ENCODE data around the gene RERE.

The RERE gene

DNA sequence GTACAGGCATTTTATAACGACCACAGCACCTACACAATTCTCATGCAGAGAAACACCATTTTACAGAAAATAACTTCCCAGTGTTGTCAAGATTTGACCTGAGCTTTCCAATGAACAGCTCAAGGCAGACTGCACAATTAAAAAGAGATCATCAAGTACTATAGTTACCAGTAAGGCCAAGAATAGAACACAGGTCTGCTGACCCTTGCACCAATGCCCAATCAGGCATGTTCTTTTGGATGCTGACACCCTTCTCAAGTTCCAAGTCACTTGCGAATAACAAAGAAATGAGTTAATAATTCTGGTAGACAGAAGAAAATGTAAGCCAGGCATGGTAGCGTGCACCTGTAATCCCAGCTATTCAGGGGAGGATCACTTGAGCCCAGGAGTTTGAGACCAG, 397.6 kb downstream of the RERE start:
- DNase-seq = no peak

DNA sequence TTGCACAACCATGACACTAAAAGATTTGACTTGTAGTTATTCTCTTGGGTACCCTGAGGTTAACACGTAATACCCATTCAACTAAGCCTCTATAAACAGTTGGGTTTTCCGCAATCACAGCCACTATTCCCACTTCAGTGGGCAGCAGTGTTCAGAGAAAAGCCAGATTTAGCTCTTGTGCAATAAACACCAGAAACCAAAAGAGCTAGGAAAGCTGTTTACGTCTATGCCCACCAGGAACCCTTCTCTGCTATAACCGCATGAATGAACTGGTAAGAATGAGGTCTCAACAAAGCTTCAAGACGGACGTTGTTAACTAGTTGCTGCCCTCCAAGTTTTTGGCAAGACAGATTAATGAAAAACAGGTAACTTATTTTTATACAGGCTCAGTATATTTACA, 398.3 kb downstream of the RERE start:
- DNase-seq = peak in 2 of 4 experiments; percentile 17 to 19

DNA sequence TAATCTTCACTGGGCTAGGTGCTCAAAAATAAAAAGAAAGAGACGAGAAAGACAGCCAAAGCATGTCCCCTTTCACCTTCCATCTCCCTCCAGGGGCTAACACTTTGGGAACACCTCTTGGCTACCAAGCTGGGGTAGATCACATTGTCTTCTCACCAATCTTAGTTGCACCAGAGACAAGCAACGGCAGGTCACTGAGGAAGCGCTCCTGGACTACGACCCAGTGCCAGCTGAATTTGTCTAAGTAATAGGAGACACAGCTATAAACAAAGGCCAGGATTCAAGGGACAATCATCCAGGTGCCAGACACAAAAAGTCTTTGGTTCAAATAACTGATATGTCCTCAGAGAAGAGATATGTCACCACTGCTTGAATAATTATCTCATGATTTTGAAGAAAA, 399.1 kb downstream of the RERE start:
- DNase-seq = no peak

DNA sequence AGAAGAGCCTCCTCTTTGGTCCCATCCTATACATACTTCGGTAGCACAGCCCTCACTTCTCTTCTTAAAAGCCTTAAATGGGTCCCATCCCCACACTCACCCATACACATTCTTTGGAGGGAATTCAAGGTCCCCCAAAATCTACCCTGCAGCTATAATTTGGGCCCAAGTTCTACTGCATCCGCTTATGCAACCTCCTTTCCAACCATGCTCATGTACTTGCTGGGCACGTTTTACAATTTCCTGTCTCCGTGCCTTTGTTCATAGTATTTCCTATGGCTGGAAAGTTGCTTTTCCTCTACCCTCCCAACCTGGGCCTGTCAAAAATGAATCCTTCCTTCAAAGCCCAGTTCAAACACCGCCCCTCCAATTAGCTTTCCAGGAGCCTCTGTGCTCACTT, 399.8 kb downstream of the RERE start:
- DNase-seq = no peak

DNA sequence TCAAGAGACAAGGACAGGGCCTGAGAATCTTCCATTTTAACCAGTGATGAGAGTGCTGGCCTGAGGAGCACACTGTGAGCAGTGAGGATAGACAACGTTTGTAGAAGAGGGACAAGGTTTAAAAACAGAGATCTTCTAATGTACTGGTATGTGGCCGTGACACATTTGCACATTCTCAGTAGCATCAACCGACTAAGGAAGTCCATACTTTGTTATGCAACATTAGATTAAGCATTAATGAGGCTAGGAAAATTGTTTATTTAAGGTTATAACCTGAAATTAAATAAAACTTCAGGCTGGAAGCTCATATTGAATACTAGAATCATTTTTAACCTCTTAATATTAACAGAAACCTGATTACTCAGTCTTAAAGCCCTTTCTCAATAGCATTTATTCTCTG, 400.6 kb downstream of the RERE start:
- no peak for DNase-seq

DNA sequence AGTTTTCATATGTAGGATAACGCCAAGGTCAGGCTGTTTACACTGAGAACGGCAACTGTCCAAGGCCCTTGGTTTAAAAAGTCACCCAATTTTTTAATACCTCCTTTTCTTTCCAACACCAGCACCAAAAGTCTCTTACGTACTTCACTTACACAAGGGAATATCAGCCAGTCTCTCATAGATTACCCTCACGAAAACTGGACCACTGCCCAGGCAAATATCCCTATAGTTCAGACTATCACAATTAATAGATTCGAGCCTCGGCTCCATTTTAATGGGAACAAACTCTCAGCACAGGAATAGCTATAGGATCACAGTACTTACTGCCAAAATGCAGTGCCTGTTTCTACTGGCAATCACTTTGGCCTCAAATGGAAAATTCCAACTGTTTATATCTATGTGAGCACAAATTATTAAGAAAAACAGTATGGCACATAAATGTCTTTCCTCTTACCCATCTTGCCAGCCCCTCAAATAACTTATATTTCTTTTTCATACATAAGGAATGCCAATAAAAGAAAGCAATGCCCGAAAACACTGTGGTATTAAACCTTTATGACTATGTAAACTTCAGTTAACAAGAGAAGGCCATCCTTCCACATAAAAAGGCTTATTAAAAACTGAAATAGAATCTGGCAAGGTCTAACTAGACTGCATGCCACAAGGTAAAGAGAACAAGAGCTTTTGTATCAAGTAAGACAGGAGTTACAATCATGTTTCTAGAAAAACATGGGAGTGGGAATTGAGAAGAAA, 401.7 kb downstream of the RERE start:
- no peak for DNase-seq

DNA sequence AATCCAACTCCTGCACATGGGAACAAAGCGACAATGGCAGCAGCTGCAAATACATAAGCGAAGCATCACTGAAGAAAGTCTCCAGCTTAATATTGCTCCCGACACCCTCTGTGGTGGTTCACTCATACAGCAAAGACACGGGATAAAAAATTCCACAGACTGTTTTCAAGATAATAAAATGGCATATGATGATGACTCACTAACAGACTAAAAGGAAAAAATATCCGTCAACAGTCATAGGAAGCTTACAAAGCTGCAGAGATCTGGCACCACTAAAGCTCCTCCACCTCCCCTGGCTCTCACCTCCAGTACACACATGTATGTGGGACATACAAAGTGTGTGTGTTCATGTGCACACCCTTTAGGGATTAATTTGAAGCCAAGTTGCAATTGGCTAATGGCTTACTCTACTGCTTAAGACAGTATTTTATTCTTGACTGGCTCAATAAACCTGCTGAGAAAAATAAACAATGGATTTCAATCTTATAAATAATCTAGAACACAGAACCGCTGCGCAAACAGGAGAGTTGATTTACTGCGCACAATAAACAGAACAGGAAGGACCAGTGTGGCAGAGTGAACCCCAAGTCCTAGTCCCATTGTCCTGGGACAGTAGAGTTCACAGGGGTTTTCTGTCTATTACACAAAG, 405.1 kb downstream of the RERE start:
- no peak for DNase-seq

DNA sequence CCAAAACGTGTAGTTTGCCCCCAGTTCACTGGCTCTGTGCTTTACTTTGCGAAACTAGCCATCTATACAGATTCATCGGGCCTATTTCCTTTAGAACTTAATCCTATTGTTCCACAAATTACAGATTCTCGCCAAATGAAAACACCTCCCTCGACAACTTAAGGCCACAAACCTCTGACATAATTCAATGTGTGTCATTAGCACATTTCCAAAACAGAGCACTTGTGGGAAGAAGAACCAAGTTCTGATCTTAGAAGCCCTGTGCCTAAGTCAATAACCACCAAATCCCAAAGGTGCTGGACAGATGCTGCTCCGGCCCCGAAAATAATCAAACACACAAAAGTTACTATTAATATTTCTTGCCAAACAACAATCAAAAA, 405.6 kb downstream of the RERE start:
- DNase-seq = no peak

DNA sequence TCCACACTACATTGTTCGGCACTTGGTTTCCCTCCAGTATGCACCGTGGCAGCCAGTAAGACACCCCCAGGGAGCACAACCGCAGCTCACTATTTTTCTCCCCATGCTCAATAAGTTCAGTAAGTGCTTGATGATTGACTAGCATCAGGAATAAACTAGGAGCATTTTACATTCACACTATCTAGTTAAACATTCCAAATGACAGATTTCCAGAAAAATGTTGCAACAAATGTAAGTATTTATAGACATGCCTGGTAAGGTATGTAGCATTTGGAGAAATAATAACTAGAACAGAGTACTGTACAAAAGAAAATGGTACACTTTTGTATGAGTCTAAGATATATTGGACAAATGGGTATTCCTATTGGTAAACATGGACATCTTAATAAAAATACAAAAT, 406.6 kb downstream of the RERE start:
- DNase-seq = no peak

DNA sequence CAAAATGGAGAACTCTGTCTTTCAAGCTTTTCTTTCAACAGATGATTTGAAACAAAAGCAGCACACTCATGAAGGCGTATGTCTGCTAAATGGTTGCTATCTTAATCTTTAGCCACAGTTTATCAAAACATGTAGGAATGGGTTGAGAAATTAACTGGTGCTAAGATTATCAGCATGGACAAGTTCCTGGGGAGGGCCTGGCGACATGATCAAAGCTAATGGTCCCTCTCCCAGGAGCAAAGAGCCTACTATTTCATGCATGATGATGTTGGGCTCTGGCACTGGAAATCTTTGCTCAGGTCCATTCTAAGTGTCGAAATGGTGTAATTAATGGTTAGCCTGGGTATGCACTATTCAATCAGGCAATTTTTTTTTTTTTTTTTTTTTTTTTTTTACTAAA, 407.8 kb downstream of the RERE start:
- DNase-seq = no peak

DNA sequence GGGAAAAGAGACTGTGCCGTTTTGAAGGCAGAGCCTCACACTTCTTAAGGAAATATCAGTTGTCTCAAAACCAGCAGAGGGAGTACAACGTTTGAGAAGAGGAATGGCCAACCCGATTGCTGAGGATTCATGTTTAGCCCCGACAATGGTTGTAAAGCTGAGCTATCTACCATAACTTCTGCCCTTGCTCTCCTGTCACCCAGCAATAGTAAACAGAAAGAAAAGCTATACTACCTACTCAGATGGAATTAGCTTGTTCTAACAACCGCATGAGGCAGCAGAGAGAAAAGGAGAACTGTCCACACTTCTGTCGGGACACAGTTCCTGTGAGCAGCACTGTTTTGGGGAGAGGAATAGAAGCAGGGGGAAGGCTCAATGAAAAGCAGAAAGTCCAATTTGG, 408.3 kb downstream of the RERE start:
- DNase-seq = peak; percentile 55 to 73 (median 66)

DNA sequence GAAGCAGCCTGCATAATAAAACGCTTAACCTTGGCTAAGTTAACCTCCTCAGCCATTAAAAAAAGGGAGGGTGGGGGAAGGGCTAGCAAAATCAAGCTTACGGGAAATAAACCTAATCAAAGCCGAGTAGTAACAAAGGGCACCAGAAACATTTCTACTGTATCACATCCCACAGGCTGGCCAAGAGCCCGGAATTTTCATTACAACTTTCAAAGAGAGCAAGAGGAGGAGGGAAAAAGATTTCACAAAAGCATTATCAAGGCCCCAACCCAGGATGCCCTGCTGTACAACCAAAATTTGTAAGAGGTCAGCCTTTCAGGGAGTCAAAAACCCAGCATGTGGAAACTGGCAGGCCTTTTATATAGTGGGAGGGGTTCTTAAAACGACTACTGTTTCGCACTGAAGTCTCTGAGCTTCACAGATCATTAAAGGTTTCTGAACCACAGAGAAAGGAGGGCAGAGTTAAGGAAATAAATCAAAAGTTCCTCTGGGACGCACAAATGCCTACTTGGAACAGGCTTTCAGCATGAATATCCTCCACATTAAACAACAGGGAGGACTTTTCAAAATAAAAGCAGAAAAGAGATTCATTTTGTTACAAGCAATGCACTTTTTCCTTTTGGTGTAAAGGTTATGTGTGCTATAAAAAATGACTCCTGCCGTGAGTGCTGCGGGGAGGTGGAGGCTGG, 409.1 kb downstream of the RERE start:
- DNase-seq = no peak

DNA sequence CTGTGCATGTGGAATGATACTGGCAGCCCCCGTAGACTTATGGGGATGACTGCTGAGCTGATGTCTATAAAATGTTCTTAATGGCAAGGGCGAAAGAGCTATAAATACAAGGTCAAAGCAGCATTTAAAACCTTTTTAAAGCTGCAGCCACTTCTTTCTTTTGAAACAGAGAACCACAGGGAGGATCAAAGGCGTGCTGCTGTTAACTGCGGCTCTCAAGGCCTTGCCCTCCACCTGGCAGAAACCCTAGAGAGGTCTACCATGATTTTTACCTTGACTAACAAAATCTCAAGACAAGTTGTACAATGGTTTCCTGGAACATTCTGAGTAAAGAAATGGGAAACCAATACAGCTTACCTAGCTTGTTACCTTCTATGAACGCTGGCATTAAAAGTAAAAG, 409.8 kb downstream of the RERE start:
- DNase-seq = no peak

DNA sequence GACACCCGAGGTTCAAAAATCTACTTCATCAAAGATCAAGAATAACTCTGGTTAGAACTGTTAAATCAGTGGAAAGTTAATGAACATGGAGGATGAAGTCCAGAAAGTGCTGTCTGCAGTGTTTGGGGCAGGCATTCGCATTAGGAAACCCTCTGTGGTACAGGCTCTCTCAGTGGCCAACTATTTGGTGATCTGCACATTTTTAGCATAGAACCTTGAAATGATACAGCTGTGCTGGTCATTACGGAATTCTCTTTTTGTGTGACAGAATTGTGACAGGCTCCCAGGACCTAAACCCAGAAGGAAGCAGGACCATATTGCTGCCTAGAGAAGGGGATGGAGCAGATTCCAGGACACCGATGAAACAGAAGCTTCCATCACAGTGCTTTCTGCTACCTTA, 410.5 kb downstream of the RERE start:
- DNase-seq = no peak

DNA sequence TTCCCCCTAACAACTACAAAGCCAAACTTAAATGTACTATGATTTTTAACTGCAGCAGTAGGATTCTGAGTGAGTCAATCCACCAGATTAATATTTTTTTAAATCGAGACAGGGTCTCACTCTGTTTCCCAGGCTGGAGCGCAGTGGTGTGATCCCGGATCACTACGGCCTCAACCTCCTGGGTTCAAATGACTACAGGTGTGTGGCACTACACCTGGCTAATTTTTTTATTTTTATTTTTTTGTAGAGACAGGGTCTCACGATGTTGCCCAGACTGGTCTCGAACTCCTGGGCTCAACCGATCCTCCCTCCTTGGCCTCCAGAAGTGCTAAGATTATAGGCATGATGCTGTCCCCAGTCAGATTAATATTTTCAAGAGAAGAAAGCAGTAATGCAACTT, 411.4 kb downstream of the RERE start:
- no peak for DNase-seq

DNA sequence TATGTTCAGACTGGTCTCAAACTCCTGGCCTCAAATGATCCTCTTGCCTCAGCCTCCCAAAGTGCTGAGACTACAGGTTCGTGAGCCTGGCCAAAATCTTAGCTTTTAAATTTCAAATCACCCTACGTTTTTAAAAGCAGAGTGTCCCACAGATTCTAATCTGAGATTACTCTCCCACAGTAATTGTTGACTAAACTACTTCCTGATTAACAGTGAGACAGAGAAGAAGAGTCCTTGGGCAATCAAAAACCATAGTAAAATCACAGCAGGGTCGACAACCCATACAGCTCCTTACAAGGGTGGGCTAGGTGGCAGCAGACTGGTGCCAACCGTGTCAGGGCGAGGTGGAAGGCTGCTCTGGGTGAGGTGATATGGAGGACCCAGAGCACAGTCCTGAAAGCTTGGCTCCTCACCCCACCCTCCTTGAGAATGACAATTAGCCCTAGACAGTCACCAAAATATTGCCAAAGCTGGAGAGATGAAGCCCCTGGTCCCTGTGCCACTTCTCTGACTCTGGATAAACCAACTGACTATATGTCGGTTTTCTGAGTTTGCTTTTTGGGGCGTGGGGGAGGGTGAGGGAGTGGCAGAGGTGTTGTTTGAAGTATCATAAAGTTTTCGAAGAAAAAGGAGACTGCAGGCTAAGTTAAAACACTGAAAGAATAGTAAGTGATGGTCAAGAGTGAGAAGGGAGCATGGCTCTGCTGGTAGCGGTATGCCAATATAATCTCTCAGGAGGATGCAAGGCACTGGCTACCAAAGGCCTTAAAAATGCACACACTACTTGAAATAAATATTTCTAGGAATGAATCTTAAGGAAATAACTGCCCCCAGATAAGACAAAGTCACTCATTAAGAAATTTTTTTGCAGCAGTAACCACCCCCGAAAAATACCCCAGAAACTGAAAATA, 412.7 kb downstream of the RERE start:
- no peak for DNase-seq

DNA sequence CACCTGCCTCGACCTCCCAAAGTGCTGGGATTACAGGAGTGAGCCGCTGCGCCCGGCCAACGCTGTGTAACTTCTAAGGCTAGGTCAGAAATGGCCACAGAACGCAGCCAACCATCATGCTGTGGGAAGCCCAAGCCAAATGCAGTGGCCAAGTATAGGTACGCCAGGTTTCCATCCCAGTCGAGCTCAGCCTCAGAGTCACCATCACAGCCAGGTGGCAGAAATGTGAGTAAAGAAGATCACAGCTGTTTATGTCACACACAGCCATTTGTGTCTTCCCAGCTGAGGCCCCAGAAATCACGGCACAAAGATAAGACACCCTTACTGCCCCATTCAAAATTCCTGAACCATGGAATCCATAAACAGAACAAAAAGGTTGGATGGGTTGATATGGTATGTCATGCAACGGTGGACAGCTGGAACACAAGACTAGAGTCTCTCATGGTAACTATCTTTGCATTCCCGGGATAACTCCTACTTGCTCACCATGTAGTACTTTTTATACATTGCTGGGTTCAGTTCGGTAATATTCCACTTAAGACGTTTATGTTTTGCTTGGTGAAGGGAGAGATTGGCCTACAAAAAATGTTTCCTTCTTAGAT, 415.2 kb downstream of the RERE start:
- DNase-seq = no peak

DNA sequence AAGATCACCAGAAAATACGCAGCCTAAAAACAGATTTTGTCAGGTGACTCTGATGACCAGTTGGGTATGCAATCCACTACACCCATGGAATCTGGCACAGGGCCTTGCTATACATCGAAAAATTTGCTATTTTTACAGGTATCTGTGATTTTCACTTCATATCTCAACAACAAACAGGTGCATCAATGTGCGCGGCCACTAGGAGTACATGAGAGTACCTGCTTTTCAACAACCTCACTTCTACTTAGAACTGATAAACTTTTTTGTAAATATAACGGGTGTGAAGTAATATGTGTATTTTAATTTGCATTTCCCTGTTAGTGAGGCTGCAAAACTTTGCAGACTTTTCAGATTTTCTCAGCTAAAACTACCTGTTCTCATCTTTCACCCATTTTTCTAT, 418.8 kb downstream of the RERE start:
- DNase-seq = no peak

DNA sequence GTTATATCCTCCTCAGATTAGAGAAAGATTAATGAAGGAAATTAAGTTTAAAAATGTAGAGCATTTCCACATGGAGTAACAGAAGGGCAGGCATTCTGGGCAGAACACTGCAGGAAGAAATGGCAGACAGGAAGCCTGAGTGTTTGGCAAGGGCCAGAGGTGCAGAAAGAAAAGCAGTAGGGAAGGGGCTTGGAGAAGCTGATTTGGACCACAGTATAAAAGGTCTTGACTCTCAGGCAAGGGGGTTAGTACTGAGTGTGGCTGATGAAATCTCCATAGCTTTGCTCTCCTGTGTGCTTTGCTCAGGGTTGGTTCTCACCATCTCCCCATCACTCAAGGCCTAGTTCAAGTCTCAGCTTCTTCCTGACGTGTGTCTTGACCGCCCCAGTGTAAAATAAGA, 419.4 kb downstream of the RERE start:
- DNase-seq = no peak

DNA sequence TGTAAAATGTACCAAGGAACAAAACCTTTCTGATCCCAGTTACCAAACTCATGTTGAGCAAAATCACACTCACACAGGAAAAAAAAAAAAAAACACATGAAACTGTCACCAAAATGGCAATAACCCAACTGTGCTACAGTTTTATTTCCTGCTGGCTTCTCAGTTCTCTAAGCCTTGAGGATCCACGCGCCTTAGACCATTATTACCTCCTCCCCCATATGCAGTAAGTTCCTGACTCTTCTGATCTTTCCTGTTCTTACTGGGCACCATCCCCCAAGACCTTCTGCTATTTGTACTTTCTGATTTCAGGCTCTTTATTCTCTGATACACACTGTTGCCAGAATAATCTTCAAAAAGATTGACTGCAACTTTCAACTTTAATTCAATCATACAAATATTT, 419.9 kb downstream of the RERE start:
- peak; percentile 56 to 73 (median 66) for DNase-seq

DNA sequence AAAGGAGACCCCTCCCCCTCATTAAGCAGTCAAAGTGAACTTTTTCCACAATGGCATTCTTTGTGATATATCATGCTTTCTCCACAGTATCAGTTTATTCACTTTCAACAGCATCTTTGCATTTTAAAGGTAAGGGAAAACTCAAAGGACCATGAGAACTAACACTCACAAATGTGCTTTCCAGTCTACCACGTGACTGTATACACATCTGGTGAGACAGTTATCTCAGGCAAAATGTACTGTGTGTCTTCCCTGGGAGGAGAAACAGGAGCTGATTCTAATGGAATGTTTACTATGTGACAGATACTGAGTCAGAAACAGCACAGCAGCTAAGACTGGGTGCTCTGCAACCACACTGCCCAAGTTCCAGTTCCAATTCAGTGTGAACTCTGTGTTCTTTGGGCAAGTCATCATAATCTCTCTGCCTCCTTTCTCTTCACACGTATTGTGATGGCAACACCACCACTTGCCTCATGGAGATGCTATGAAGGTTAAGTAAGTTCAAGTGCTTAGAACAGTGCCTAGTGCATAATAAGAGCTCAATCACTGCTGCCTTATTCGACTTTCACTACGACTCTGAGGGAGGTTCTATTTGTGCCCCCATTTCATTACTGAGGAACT, 420.5 kb downstream of the RERE start:
- peak; percentile 33 to 70 (median 42) for DNase-seq
